Spleen (tissue), 11 donors: ENCODE results near the gene ALPK3. TPM values are rescaled to one million over a fixed set of nuclear protein-coding genes. Genes with fewer than 3 reads are reported as not detected.

Source experiments
- DNase-seq: peaks from one replicate; pipeline ENCODE4 v3.0.0-alpha.2; 2020
- H3K27ac ChIP-seq, 8 donors: fragments of 200-600 bp; sonication (generic) in 7 of 8; 1 replicate in 4 of 8; 2 replicates in 4 of 8; pipeline versions ENCODE4 v1.5.0 to v1.8.0; 2016 to 2021; ENCODE audit warnings: inconsistent platforms in 4 of 8, mild to moderate bottlenecking in 4 of 8, moderate library complexity in 1 of 8
- H3K27me3 ChIP-seq, 7 donors: fragments of 200-600 bp; sonication (generic) in 6 of 7; replicated peaks in 1 of 7; 1 replicate in 4 of 7; 2 replicates in 3 of 7; pipeline versions ENCODE4 v1.5.0 to v1.8.0; 2016 to 2021; ENCODE audit warnings: inconsistent platforms in 3 of 7, mild to moderate bottlenecking in 1 of 7
- H3K36me3 ChIP-seq, 6 donors: fragments of 200-600 bp; sonication (generic) in 5 of 6; 1 replicate in 4 of 6; 2 replicates in 2 of 6; pipeline versions ENCODE4 v1.5.0 to v1.8.0; 2016 to 2021; ENCODE audit warnings: inconsistent platforms in 2 of 6
- H3K4me1 ChIP-seq, 6 donors: fragments of 200-600 bp; sonication (generic) in 5 of 6; 1 replicate in 3 of 6; 2 replicates in 3 of 6; pipeline versions ENCODE4 v1.5.0 to v1.8.0; 2016 to 2021; ENCODE audit warnings: inconsistent platforms in 3 of 6
- H3K4me3 ChIP-seq, 8 donors: fragments of 200-600 bp; sonication (generic) in 7 of 8; 1 replicate in 4 of 8; 2 replicates in 4 of 8; pipeline versions ENCODE4 v1.5.0 to v1.8.0; 2016 to 2021; ENCODE audit warnings: inconsistent platforms in 4 of 8, mild to moderate bottlenecking in 4 of 8, moderate library complexity in 2 of 8
- H3K9me3 ChIP-seq, 8 donors: fragments of 200-600 bp; sonication (generic) in 7 of 8; 1 replicate in 4 of 8; 2 replicates in 4 of 8; pipeline versions ENCODE4 v1.5.0 to v1.8.0; 2016 to 2021; ENCODE audit warnings: inconsistent platforms in 4 of 8
- POLR2A ChIP-seq, 3 donors: fragments of 450-650 bp; IDR thresholded peaks; one replicate each; pipeline ENCODE4 v1.5.1; 2017; ENCODE audit warnings: antibody characterized with exemption in 3 of 3, mild to moderate bottlenecking in 1 of 3
- POLR2AphosphoS5 ChIP-seq, 3 donors: sonication (generic); formaldehyde crosslinking; IDR thresholded peaks; one replicate each; pipeline ENCODE4 v1.5.1; 2017; ENCODE audit warnings: antibody characterized with exemption in 3 of 3
- WGBS, 5 donors: extraction: QIAGEN DNeasy Blood & Tissue Kit in 3 of 5; methylation state at CpG; one replicate each; pipeline versions ENCODE4 v1.1.5 to v1.1.7; 2013 to 2018; 5-methylcytosine and 5-hydroxymethylcytosine counted together
- intact Hi-C: fragments of 100-400 bp; cut with DNase I; formaldehyde crosslinking; loops from one replicate; pipeline ENCODE4 v1.15.0; 2023; ENCODE audit warnings: low total_unique reads
- polyA plus RNA-seq, 3 donors: library from polyadenylated mRNA; stranded (reverse); fragments of 200-250 nt; gene quantifications; one replicate each; pipeline ENCODE4 v1.2.1, GENCODE V29; 2013
- total RNA-seq, 7 donors: library from RNA; depleted of rRNA in 3 of 7; stranded (reverse); fragments of >200 nt in 3 of 7; fragmentation: NEBNext Ultra II Directional in 4 of 7; extraction: Animal tissue kit (Norgen Biotek cat#: 25700) in 4 of 7; gene quantifications; one replicate each; pipeline versions ENCODE4 v1.1.0 to v1.2.1, GENCODE V29; 2016 to 2021
- TF ChIP-seq, protein P1 (sequence below), 11 experiments: fragments of 200-600 bp in 7 of 11; fragments of 450-650 bp in 4 of 11; sonication (generic) in 4 of 11; IDR thresholded peaks in 8 of 11; conservative IDR thresholded peaks in 3 of 11; 1 replicate in 7 of 11; 2 replicates in 4 of 11; pipeline versions ENCODE4 v1.4.0 to v1.8.0; 2016 to 2021; ENCODE audit warnings: antibody characterized with exemption in 11 of 11, inconsistent platforms in 4 of 11, mild to moderate bottlenecking in 1 of 11
- donor health status: healthy with polysubstance abuse.
- donor health status: DM: no; HTN: no; CAD: no; lungs with moderate emphysema.
- donor health status: DM: no; HTN: no; CAD: no.
- donor health status: Bipolar disorder and iron deficiency.
- donor health status: healthy.
- donor health status: DM: no; HTN: no; CAD: no.
- donor health status: DM: yes; HTN: yes; CAD: no.

Gene ALPK3
- total and polyA plus RNA-seq, 10 donors: 0.13 to 1.1 (median 0.73) TPM

DNA sequence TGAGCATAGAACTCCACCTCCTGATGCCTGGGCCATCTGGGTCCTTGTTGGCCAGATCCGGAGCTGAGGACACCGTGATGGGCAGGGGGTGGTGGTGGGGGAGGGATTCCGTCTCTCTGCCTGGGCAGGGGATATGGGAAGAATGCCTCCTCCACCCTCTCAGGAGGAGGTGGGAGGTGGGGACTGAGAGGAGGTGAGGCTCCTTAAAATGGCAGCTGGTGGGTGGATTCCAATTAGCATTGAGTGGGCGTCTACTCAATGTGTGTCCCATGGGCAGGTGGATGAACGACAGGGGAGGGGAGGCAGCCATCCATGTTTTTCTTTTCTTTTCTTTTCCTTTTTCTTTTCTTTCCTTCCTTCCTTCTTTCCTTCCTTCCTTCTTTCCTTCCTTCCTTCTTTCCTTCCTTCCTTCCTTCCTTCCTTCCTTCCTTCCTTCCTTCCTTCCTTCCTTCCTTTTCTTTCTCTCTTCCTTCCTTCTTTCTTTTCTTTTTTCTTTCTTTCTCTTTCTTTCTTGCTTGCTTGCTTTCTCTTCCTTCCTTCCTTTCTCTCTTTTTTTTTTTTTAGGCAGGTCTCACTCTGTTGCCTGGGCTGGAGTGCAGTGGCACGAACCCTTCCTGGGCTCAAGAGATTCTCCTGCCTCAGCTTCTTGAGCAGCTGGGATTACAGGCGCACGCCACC lies 72.3 kb downstream of the ALPK3 start:
- Histone ChIP-seq H3K9me3 (no peaks in the 10 kb centered on the region), H3K27ac (no peak overlapping the region), H3K4me3 (no peak overlapping the region), H3K27me3 (peaks cover 0 to 1% (median 0%) of the 10 kb centered on the region in 7 donors), H3K36me3 (no peaks in the 10 kb centered on the region), H3K4me1 (no peaks in the 10 kb centered on the region)
- WGBS, 5 donors: 74 to 90% (median 81%) methylated on average over 8 of the region's 8 CpGs
- TF ChIP-seq POLR2AphosphoS5 (IDR thresholded peaks at IDR 0.05) (no peak), POLR2A (IDR thresholded peaks at IDR 0.05) (no peak)
- intact Hi-C loops: no loop called here
- DNase-seq: no peak

DNA sequence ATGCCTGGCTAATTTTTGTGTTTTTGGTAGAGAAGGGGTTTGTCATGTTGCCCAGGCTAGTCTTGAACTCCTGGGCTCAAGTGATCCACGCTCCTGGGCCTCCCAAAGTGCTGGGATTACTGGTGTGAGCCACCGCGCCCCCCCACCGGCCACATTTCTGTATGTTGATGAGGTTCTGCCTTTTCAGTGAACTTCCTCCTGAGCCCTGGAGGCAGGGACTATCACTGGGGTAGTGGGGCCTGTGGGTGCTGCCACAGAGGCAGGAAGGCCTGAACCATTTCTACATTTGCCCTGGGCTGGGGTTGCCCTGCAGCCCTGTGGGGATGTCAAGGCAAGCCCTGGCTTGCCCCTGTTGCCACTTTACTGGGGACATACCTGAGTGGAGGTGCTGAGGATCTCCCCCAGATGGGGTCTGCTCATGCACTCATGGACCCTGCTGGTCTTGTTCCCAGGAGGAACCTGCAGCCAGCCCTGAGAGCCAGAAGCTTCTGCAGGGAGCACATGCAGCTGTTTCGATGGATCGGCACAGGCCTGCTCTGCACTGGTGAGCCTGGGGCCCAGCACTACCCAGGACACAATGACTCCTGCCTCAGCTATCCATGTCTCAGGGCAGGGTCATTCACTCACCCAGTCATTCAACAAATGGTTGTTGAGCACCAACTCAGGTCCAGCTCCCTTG lies 73.0 kb downstream of the ALPK3 start:
- WGBS, 5 donors: 85 to 97% (median 93%) methylated on average over 3 to 6 of the region's 6 CpGs
- DNase-seq: no peak
- no peaks in the 10 kb centered on the region for H3K4me1 ChIP-seq
- H3K27ac ChIP-seq: no peak overlapping the region
- peaks cover 0 to 8% (median 0%) of the 10 kb centered on the region in 7 donors for H3K27me3 ChIP-seq
- TF ChIP-seq POLR2A (IDR thresholded peaks at IDR 0.05) (no peak), POLR2AphosphoS5 (IDR thresholded peaks at IDR 0.05) (no peak)
- TF ChIP-seq, protein P1, sequence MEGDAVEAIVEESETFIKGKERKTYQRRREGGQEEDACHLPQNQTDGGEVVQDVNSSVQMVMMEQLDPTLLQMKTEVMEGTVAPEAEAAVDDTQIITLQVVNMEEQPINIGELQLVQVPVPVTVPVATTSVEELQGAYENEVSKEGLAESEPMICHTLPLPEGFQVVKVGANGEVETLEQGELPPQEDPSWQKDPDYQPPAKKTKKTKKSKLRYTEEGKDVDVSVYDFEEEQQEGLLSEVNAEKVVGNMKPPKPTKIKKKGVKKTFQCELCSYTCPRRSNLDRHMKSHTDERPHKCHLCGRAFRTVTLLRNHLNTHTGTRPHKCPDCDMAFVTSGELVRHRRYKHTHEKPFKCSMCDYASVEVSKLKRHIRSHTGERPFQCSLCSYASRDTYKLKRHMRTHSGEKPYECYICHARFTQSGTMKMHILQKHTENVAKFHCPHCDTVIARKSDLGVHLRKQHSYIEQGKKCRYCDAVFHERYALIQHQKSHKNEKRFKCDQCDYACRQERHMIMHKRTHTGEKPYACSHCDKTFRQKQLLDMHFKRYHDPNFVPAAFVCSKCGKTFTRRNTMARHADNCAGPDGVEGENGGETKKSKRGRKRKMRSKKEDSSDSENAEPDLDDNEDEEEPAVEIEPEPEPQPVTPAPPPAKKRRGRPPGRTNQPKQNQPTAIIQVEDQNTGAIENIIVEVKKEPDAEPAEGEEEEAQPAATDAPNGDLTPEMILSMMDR (IDR thresholded peaks at IDR 0.05 in 8 of 11, conservative IDR thresholded peaks at IDR 0.05 in 3 of 11): no peak
- no peak overlapping the region for H3K4me3 ChIP-seq
- no peaks in the 10 kb centered on the region for H3K9me3 ChIP-seq
- intact Hi-C loops: no loop called here
- no peaks in the 10 kb centered on the region for H3K36me3 ChIP-seq

GRCh38 chr15:84890670-84891162 lies 73.6 kb downstream of the ALPK3 start:
- no peaks in the 10 kb centered on the region for H3K9me3 ChIP-seq
- intact Hi-C loops: no loop called here
- H3K4me1 ChIP-seq: no peaks in the 10 kb centered on the region
- TF ChIP-seq, protein P1 (IDR thresholded peaks at IDR 0.05 in 8 of 11, conservative IDR thresholded peaks at IDR 0.05 in 3 of 11): no peak
- TF ChIP-seq POLR2A (IDR thresholded peaks at IDR 0.05) (no peak), POLR2AphosphoS5 (IDR thresholded peaks at IDR 0.05) (no peak)
- H3K27me3 ChIP-seq: peaks cover 0 to 10% (median 0%) of the 10 kb centered on the region in 7 donors
- no peak overlapping the region for H3K27ac ChIP-seq
- H3K4me3 ChIP-seq: no peak overlapping the region
- DNase-seq: no peak
- no peaks in the 10 kb centered on the region for H3K36me3 ChIP-seq
- WGBS, 5 donors: 93 to 97% (median 95%) methylated on average over 5 of the region's 5 CpGs

GRCh38 chr15:84891339-84891738 lies 74.2 kb downstream of the ALPK3 start:
- H3K4me1 ChIP-seq: no peaks in the 10 kb centered on the region
- intact Hi-C loops: no loop called here
- H3K27me3 ChIP-seq: peaks cover 0 to 10% (median 0%) of the 10 kb centered on the region in 7 donors
- DNase-seq: no peak
- WGBS, 5 donors: 83 to 89% (median 84%) methylated on average over 6 of the region's 6 CpGs
- TF ChIP-seq POLR2A (IDR thresholded peaks at IDR 0.05): no peak
- TF ChIP-seq POLR2AphosphoS5 (IDR thresholded peaks at IDR 0.05): no peak
- TF ChIP-seq, protein P1 (IDR thresholded peaks at IDR 0.05 in 8 of 11, conservative IDR thresholded peaks at IDR 0.05 in 3 of 11): no peak
- H3K4me3 ChIP-seq: no peak overlapping the region
- H3K9me3 ChIP-seq: no peaks in the 10 kb centered on the region
- no peaks in the 10 kb centered on the region for H3K36me3 ChIP-seq
- no peak overlapping the region for H3K27ac ChIP-seq
